Esophagus muscularis mucosa (tissue), 4 donors: ENCODE results near the gene PLOD3. TPM values are rescaled to one million over a fixed set of nuclear protein-coding genes. Genes with fewer than 3 reads are reported as not detected.

Experiments used
- DNase-seq: peaks from one replicate; pipeline ENCODE4 v3.0.0-alpha.2; 2017; ENCODE audit errors: extremely low spot score
- H3K27ac ChIP-seq, 4 donors: fragments of 200-600 bp; sonication (generic); replicated peaks in 1 of 4; 1 replicate in 3 of 4; 2 replicates in 1 of 4; pipeline ENCODE4 v1.5.1; 2016 to 2019; ENCODE audit warnings: mild to moderate bottlenecking in 1 of 4
- H3K27me3 ChIP-seq, 4 donors: fragments of 200-600 bp; sonication (generic); one replicate each; pipeline versions ENCODE4 v1.5.1 to v1.6.0; 2016 to 2019
- H3K36me3 ChIP-seq, 4 donors: fragments of 200-600 bp; sonication (generic); one replicate each; pipeline ENCODE4 v1.5.1; 2016 to 2019
- H3K4me1 ChIP-seq, 4 donors: fragments of 200-600 bp; sonication (generic); one replicate each; pipeline ENCODE4 v1.5.1; 2016 to 2019
- H3K4me3 ChIP-seq, 4 donors: fragments of 200-600 bp; sonication (generic); 1 replicate in 2 of 4; 2 replicates in 2 of 4; pipeline ENCODE4 v1.5.1; 2016 to 2019; ENCODE audit warnings: mild to moderate bottlenecking in 4 of 4, moderate library complexity in 1 of 4
- H3K9me3 ChIP-seq, 4 donors: fragments of 200-600 bp; sonication (generic); 1 replicate in 3 of 4; 2 replicates in 1 of 4; pipeline ENCODE4 v1.5.1; 2016 to 2019
- CTCF ChIP-seq, 3 experiments: fragments of 200-600 bp in 2 of 3; fragments of 450-650 bp in 1 of 3; sonication (generic) in 2 of 3; IDR thresholded peaks; one replicate each; pipeline ENCODE4 v1.5.1; 2017 to 2019; ENCODE audit warnings: antibody characterized with exemption in 3 of 3, mild to moderate bottlenecking in 2 of 3, moderate library complexity in 1 of 3
- EP300 ChIP-seq: sonication (generic); formaldehyde crosslinking; IDR thresholded peaks from one replicate; pipeline ENCODE4 v1.6.1; 2017; ENCODE audit warnings: antibody characterized with exemption
- POLR2A ChIP-seq: fragments of 450-650 bp; IDR thresholded peaks from one replicate; pipeline ENCODE4 v1.6.1; 2017; ENCODE audit warnings: antibody characterized with exemption, moderate library complexity, mild to moderate bottlenecking, low read depth
- POLR2AphosphoS5 ChIP-seq, 2 donors: sonication (generic); formaldehyde crosslinking; IDR thresholded peaks; one replicate each; pipeline ENCODE4 v1.6.1; 2017; ENCODE audit warnings: antibody characterized with exemption in 2 of 2
- WGBS: methylation state at CpG from one replicate; pipeline ENCODE4 v1.1.5; 2018; 5-methylcytosine and 5-hydroxymethylcytosine counted together
- intact Hi-C: fragments of 100-400 bp; cut with DNase I; formaldehyde crosslinking; loops from one replicate; pipeline ENCODE4 v1.15.1; 2023
- total RNA-seq, 4 donors: library from RNA; depleted of rRNA; stranded (reverse); fragments of >200 nt; gene quantifications; one replicate each; pipeline versions ENCODE4 v1.1.0 to v1.2.1, GENCODE V29; 2016

The PLOD3 gene
- total RNA-seq, 4 donors from 2014 or later, result 30.3 to 60.2 (median 50.1) TPM

GRCh38 chr7:101164071-101164840 lies 53.1 kb downstream of the PLOD3 start:
- TF ChIP-seq EP300 (no peak), POLR2A (no peak), POLR2AphosphoS5 (IDR thresholded peaks at IDR 0.05) (no peak), CTCF (IDR thresholded peaks at IDR 0.05) (no peak)
- peaks cover 13 to 27% (median 19%) of the 10 kb centered on the region in 4 donors for H3K36me3 ChIP-seq
- H3K27me3 ChIP-seq, result peaks cover 21 to 100% (median 75%) of the 10 kb centered on the region in 4 donors
- no peaks in the 10 kb centered on the region for H3K9me3 ChIP-seq
- no peak overlapping the region for H3K27ac ChIP-seq
- no peak for DNase-seq
- H3K4me1 ChIP-seq, result peaks cover 40 to 47% (median 42%) of the 10 kb centered on the region in 4 donors
- intact Hi-C loops, result no loop called here
- 5% methylated on average over 10 of the region's 75 CpGs for WGBS
- H3K4me3 ChIP-seq, result peak overlapping the region; percentile 41 to 55 (median 45)

- H3K27me3 ChIP-seq, result peaks cover 17 to 100% (median 70%) of the 10 kb centered on the region in 4 donors
- 2% methylated on average over 38 of the region's 92 CpGs for WGBS
These were observed 53.9 kb downstream of the PLOD3 start for GRCh38 chr7:101163279-101164070.

GRCh38 chr7:101162551-101163278 lies 54.7 kb downstream of the PLOD3 start:
- no peaks in the 10 kb centered on the region for H3K9me3 ChIP-seq
- no peak overlapping the region for H3K27ac ChIP-seq
- peaks cover 40 to 44% (median 42%) of the 10 kb centered on the region in 4 donors for H3K4me1 ChIP-seq
- intact Hi-C loops, result no loop called here
- TF ChIP-seq CTCF (IDR thresholded peaks at IDR 0.05) (no peak), POLR2AphosphoS5 (IDR thresholded peaks at IDR 0.05) (no peak), EP300 (no peak), POLR2A (no peak)
- peaks cover 17 to 96% (median 62%) of the 10 kb centered on the region in 4 donors for H3K27me3 ChIP-seq
- WGBS, result 25% methylated on average over 8 of the region's 74 CpGs
- no peak for DNase-seq
- peak overlapping the region; percentile 41 to 55 (median 45) for H3K4me3 ChIP-seq
- H3K36me3 ChIP-seq, result peaks cover 25 to 42% (median 33%) of the 10 kb centered on the region in 4 donors

More at GRCh38 chr7:101163279-101164070, 53.9 kb downstream of the PLOD3 start:
- TF ChIP-seq POLR2A, result no peak
- no peak for TF ChIP-seq EP300
- no peak for TF ChIP-seq CTCF (IDR thresholded peaks at IDR 0.05)
- no peak for TF ChIP-seq POLR2AphosphoS5 (IDR thresholded peaks at IDR 0.05)
- Histone ChIP-seq H3K9me3 (no peaks in the 10 kb centered on the region), H3K4me3 (peak overlapping the region; percentile 41 to 55 (median 45)), H3K4me1 (peaks cover 40 to 44% (median 42%) of the 10 kb centered on the region in 4 donors), H3K27ac (no peak overlapping the region), H3K36me3 (peaks cover 20 to 35% (median 27%) of the 10 kb centered on the region in 4 donors)
- intact Hi-C loops, result no loop called here
- DNase-seq, result no peak

- DNase-seq, result no peak
- Histone ChIP-seq H3K27ac (no peak overlapping the region), H3K4me1 (peaks cover 40 to 44% (median 42%) of the 10 kb centered on the region in 4 donors), H3K36me3 (peaks cover 25 to 51% (median 41%) of the 10 kb centered on the region in 4 donors), H3K27me3 (peaks cover 17 to 88% (median 54%) of the 10 kb centered on the region in 4 donors), H3K9me3 (no peaks in the 10 kb centered on the region), H3K4me3 (peak overlapping the region in 1 of 4 donors; percentile 47)
- TF ChIP-seq POLR2AphosphoS5 (IDR thresholded peaks at IDR 0.05) (no peak), POLR2A (no peak), EP300 (no peak), CTCF (IDR thresholded peaks at IDR 0.05) (no peak)
- 83% methylated on average over 17 of the region's 17 CpGs for WGBS
- intact Hi-C loops, result no loop called here
These were observed 55.5 kb downstream of the PLOD3 start for GRCh38 chr7:101161692-101162471.
